ENCODE data around the gene SPDEF. TPM values are rescaled to one million over a fixed set of nuclear protein-coding genes. Genes with fewer than 3 reads are reported as not detected.

Gene SPDEF
- polyA plus RNA-seq, 2 of the 4 experiments (the other 2 are of a cell fraction): 4.3 to 5.4 TPM

- H3K4me3 ChIP-seq: no peak overlapping the region
- 61% methylated on average over 8 of the region's 8 CpGs for WGBS (ENCODE audit: missing lambda C conversion rate)
- no peak overlapping the region for H3K4me2 ChIP-seq
- POLR2A ChIA-PET: no interaction called here
- no peak overlapping the region for H3K27ac ChIP-seq
- ATAC-seq (no peak), DNase-seq (ENCODE audit: low read depth in 1 of 2, low spot score in 1 of 2) (no peak), FAIRE-seq (no peak)
- H3K4me1 ChIP-seq: no peaks in the 10 kb centered on the region
- peaks cover 7% of the 10 kb centered on the region; the same call in 2 of the 3 replicates for H3K9me3 ChIP-seq
- TF ChIP-seq ZFP36 (IDR thresholded peaks at IDR 0.05; ENCODE audit: borderline replicate concordance, partially characterized antibody) (no peak), HEYL (CRISPR knock-in tag; IDR thresholded peaks at IDR 0.05) (no peak)
- CTCF ChIA-PET: interaction anchor here (0.8 to 1.0 kb wide), 2 partner anchors 9 to 95 kb away, joined by 3 to 4 read pairs; no protein-coding TSS in a partner anchor
Observed at GRCh38 chr6:34514112-34514511, 42.0 kb downstream of the SPDEF start.

- ChIA-PET POLR2A (no interaction called here), CTCF (interaction anchor here (0.8 to 1.5 kb wide), 3 partner anchors 9 to 96 kb away, joined by 3 to 4 read pairs (median 4); no protein-coding TSS in a partner anchor)
- ATAC-seq (no peak), DNase-seq (ENCODE audit: low read depth in 1 of 2, low spot score in 1 of 2) (no peak), FAIRE-seq (no peak)
- Histone ChIP-seq H3K9me3 (peaks cover 9% of the 10 kb centered on the region; the same call in 2 of the 3 replicates), H3K4me2 (no peak overlapping the region), H3K4me1 (no peaks in the 10 kb centered on the region), H3K4me3 (no peak overlapping the region), H3K27ac (no peak overlapping the region)
- TF ChIP-seq ZSCAN20 (CRISPR knock-in tag; IDR thresholded peaks at IDR 0.05): no peak
- no peak for TF ChIP-seq RNF2 (IDR thresholded peaks at IDR 0.05; ENCODE audit: borderline replicate concordance, low read depth)
- TF ChIP-seq HOXB13 (CRISPR knock-in tag; IDR thresholded peaks at IDR 0.05; ENCODE audit: low read depth): no peak
- no peak for TF ChIP-seq NFE2L2 (conservative IDR thresholded peaks at IDR 0.05; ENCODE audit: low read length)
- TF ChIP-seq EP300 (IDR thresholded peaks at IDR 0.05): no peak
- no peak for TF ChIP-seq KDM1A (IDR thresholded peaks at IDR 0.05; ENCODE audit: low read depth)
- TF ChIP-seq GATA3 (IDR thresholded peaks at IDR 0.05; ENCODE audit: borderline replicate concordance): no peak
- TF ChIP-seq NPAS2 (CRISPR knock-in tag; IDR thresholded peaks at IDR 0.05; ENCODE audit: borderline replicate concordance): no peak
- TF ChIP-seq USF2 (IDR thresholded peaks at IDR 0.05): no peak
- TF ChIP-seq SREBF2 (IDR thresholded peaks at IDR 0.05): no peak
- TF ChIP-seq FOXS1 (CRISPR knock-in tag; IDR thresholded peaks at IDR 0.05): no peak
- whole genome bisulfite sequencing (ENCODE audit: missing lambda C conversion rate): 90% methylated on average over 3 of the region's 4 CpGs
Observed at GRCh38 chr6:34513646-34514045, 42.5 kb downstream of the SPDEF start.

GRCh38 chr6:34512738-34513115 is 43.4 kb downstream of the SPDEF start:
- POLR2A ChIA-PET: no interaction called here
- no peak for FAIRE-seq
- CTCF ChIA-PET: interaction anchor here (1.5 kb wide), 1 partner anchor 53 kb away, joined by 4 read pairs; no protein-coding TSS in a partner anchor
- no peak for ATAC-seq
- no peak overlapping the region for H3K4me3 ChIP-seq
- no peak for DNase-seq (ENCODE audit: low read depth in 1 of 2, low spot score in 1 of 2)
- no peak overlapping the region for H3K27ac ChIP-seq
- H3K4me1 ChIP-seq: no peaks in the 10 kb centered on the region
- TF ChIP-seq POLR2A (IDR thresholded peaks at IDR 0.05; ENCODE audit: low read length): no peak
- no peak for TF ChIP-seq REST (IDR thresholded peaks at IDR 0.05)
- no peak for TF ChIP-seq ATOH8 (CRISPR knock-in tag; IDR thresholded peaks at IDR 0.05; ENCODE audit: low read depth)
- TF ChIP-seq HOXB13 (CRISPR knock-in tag; IDR thresholded peaks at IDR 0.05; ENCODE audit: low read depth): no peak
- no peak for TF ChIP-seq CTCF (IDR thresholded peaks at IDR 0.05)
- no peak for TF ChIP-seq ZNF302 (CRISPR knock-in tag; IDR thresholded peaks at IDR 0.05)
- no peak for TF ChIP-seq HES2 (IDR thresholded peaks at IDR 0.05)
- TF ChIP-seq KDM1A (IDR thresholded peaks at IDR 0.05; ENCODE audit: low read depth): no peak
- TF ChIP-seq EP300 (IDR thresholded peaks at IDR 0.05): no peak
- no peak for TF ChIP-seq MAFK (IDR thresholded peaks at IDR 0.05; ENCODE audit: partially characterized antibody)
- no peak for TF ChIP-seq E2F6 (IDR thresholded peaks at IDR 0.05; ENCODE audit: borderline replicate concordance, low read depth)
- H3K9me3 ChIP-seq: peaks cover 9% of the 10 kb centered on the region; the same call in 2 of the 3 replicates
- WGBS (ENCODE audit: missing lambda C conversion rate): 75% methylated on average over 4 of the region's 5 CpGs
- no peak overlapping the region for H3K4me2 ChIP-seq

All from A549 (cell line).